GM19023 (cell line): ENCODE data around the gene TLK1.

Source experiments
- ATAC-seq: cut with Tn5 transposase; IDR thresholded peaks from one replicate; pipeline ENCODE4 v1.9.1; 2021; ENCODE audit warnings: mild to moderate bottlenecking, moderate library complexity; ENCODE audit not compliant: unreplicated experiment

TLK1 gene

GRCh38 chr2:171160119-171160955 lies at the start of gene TLK1:
TLK1 (minus strand) TSS chr2:171160893; CDS start chr2:171160428, 465 bp downstream.
- peak; percentile 57 for ATAC-seq

GRCh38 chr2:171210216-171210863 lies 49.6 kb upstream of the TLK1 start:
- no peak for ATAC-seq

GRCh38 chr2:171208657-171209056 lies 48.0 kb upstream of the TLK1 start:
- ATAC-seq, result no peak

GRCh38 chr2:171206422-171207115 lies 45.9 kb upstream of the TLK1 start:
- ATAC-seq, result no peak

- ATAC-seq, result no peak
Observed at GRCh38 chr2:171205551-171205950, 44.9 kb upstream of the TLK1 start.

GRCh38 chr2:171201767-171202166 lies 41.1 kb upstream of the TLK1 start:
- no peak for ATAC-seq

- ATAC-seq, result no peak
Observed at GRCh38 chr2:171201271-171201670, 40.6 kb upstream of the TLK1 start.

- no peak for ATAC-seq
Observed at GRCh38 chr2:171200469-171200868, 39.8 kb upstream of the TLK1 start.

GRCh38 chr2:171191021-171191420 lies 30.3 kb upstream of the TLK1 start:
- ATAC-seq, result no peak

- no peak for ATAC-seq
Observed at GRCh38 chr2:171187819-171188218, 27.1 kb upstream of the TLK1 start.

GRCh38 chr2:171187177-171187576 lies 26.5 kb upstream of the TLK1 start:
- no peak for ATAC-seq

GRCh38 chr2:171185941-171186340 lies 25.2 kb upstream of the TLK1 start:
- ATAC-seq, result no peak

- ATAC-seq, result no peak
Observed at GRCh38 chr2:171185165-171185818, 24.6 kb upstream of the TLK1 start.

- ATAC-seq, result no peak
Observed at GRCh38 chr2:171181064-171182049, 20.7 kb upstream of the TLK1 start.

- no peak for ATAC-seq
Observed at GRCh38 chr2:171180229-171180930, 19.7 kb upstream of the TLK1 start.

GRCh38 chr2:171178993-171179392 lies 18.3 kb upstream of the TLK1 start:
- no peak for ATAC-seq

GRCh38 chr2:171176516-171176915 lies 15.8 kb upstream of the TLK1 start:
- no peak for ATAC-seq

GRCh38 chr2:171174075-171174474 lies 13.4 kb upstream of the TLK1 start:
- no peak for ATAC-seq

GRCh38 chr2:171173087-171173486 lies 12.4 kb upstream of the TLK1 start:
- no peak for ATAC-seq
